Stimulated activated naive CD4-positive, alpha-beta T cell treated with Interleukin-2 at 50 U/mL for 16 hours (primary cell): Measurements from ENCODE around the gene SMIM41.

Experiments
- DNase-seq: peaks from one replicate; lab custom pipeline; 2025; lab: John Stamatoyannopoulos, UW

SMIM41 gene

DNA sequence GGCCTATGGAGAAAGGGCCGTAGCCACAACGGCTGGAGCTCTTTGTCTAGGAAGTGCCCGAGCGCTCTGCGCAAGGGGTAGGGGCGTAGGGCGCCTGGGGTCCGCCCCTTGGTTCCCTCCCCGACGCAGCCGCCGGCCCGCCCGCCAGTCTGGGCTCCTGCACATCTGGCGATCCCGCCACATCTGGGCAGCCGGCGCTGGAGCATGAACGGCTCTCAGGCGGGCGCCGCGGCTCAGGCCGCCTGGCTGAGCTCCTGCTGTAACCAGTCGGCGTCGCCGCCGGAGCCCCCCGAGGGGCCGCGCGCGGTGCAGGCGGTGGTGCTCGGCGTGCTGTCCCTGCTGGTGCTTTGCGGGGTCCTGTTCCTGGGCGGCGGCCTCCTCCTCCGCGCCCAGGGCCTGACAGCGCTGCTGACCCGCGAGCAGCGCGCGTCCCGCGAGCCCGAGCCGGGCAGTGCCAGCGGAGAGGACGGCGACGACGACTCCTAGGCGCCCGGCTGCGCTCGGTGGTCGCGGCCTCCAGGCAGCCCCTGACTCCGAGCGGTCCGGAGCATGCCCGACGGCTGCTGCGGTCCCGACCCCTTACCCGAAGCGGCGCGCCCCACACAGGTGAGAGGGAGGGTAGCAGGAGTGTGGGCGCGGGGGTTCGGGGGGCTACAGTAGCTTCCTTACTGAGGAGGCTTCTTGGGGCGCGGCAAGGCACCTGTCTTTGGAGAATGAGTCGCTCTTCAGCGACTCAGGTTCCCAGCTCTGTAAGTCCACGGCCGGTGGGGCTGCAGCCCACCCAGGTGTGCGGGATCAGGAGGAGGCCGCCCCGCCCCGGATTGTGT lies at the start of gene SMIM41:
Gene SMIM41 (plus strand): TSS at position 129 of the 827 bp plus-strand sequence. CDS start 76 bp downstream, at position 205.
- DNase-seq = no peak

- DNase-seq = no peak
Measured at GRCh38 chr12:52032446-52032803, 47.1 kb upstream of the SMIM41 start.

DNA sequence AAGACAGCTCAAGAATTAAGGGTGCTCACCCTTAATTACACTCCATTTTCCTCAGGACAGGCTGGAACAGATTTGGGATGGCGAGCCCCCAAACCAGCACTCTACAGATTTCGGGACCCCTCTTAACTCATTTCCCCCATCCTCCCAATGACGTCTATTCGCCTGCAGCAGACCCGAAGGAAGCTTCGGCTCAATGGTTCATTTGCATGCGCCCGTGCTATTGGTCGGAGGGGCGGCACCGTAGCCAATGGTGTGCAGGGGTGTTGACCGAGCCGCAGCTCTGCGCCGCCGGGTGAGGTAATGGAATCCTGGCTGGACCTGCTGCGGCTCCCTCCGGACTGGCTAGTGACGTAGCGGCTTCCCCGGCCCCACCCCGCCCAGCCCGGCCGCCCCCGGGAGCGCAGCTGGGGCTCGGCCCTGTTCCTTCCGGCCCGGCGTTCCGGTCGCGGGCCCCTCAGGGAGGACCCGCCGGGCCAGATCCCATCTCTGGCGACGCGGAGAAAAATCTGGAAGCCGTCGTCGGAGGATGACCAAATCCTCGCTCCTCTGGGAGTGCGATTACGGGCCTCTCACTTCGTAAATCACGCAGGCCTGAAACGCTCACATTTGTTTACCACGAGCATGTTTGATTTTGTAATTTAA lies 46.6 kb upstream of the SMIM41 start:
- peak; percentile 89 for DNase-seq

GRCh38 chr12:52033446-52034140 lies 45.9 kb upstream of the SMIM41 start:
- no peak for DNase-seq

DNA sequence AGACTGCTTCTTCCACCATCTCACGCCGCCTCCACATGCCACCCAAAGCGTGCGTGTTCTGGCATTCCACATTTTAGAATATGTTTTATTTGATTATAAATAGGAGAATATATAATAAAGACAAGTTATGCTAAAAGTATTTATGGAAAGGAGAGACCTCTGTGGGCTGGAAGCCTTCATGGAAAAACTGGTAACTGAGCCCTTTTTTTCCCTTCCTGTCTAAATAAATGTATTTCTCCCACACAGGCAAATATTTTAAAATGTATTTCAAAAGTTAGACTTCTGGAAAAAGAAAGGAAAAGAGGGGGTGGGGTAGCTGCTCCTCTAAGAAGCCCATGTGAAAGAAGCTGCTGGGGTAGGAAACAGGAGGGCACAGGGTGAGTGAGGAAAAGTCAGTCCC lies 44.3 kb upstream of the SMIM41 start:
- DNase-seq = no peak

GRCh38 chr12:52035926-52036325 lies 43.6 kb upstream of the SMIM41 start:
- DNase-seq = no peak

DNA sequence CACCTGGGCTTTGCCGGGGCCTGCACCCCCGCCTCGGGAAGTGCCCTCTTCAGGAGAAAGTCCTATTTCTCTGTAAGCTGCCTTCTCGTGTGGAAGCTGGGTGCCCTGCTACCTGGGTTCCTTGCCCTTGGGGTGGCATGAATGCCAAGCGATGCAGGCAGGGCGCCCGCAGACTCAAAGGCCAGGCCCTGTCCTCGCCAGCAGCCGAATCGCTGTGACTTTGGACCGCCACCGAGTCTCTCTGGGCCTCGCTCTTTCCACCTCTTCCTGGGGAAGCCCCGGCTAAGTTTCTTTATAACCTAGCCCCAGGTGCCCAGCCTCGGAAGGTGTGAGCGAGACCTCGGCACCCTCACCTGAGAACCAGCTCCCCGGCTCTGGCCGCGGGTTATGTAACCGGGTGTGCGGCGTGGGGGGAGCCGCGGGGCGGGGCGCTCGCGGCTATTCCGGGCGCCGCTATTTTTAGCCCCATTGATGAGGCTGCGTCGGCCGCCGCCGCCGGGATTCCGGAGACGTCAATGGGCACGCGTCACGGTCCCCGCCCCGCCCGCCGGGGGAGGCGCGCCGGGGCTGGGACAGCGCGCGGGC lies 42.8 kb upstream of the SMIM41 start:
- DNase-seq = peak; percentile 72

GRCh38 chr12:52037248-52037861 lies 42.1 kb upstream of the SMIM41 start:
- no peak for DNase-seq

GRCh38 chr12:52038447-52038846 lies 41.1 kb upstream of the SMIM41 start:
- no peak for DNase-seq

DNA sequence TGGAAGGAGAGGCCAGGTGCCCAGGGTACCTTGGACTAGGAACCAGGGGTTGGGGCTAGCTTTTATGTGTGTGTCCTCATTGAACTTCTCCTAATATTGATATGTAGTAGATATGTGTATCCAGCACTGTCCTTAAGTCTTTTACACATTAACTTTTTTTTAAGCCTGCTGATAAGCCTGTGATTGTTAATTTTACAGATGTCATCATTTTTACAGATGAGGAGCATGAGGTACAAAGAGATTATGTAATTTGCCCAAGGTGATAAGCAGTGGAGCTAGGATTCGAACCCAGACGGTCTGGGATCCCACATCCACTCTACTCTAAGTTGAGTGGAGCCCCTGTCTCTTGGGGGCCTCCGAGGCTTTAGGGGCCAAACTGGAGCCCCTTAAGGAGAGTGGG lies 38.5 kb upstream of the SMIM41 start:
- no peak for DNase-seq

DNA sequence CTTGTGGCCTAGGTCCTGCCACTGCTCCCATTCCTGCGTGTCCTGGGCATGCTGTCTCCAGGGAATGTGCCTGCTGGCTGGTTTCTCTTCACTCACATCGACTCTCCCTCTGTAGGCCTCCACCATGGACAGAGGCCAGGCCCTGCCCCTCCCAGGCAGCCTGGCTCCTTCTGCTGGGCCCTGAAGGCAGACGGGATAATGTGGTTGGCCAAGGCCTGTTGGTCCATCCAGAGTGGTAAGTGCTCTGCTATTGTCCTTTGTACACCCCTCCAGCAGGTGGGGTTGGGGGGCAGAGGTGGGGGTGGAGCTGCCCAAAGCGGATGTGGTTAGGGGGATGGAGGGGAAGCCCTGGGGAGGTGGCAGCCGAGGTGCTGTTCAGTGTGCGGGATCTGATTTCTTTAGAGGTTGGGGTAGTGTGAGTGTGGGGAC lies 37.8 kb upstream of the SMIM41 start:
- DNase-seq = peak; percentile 18

DNA sequence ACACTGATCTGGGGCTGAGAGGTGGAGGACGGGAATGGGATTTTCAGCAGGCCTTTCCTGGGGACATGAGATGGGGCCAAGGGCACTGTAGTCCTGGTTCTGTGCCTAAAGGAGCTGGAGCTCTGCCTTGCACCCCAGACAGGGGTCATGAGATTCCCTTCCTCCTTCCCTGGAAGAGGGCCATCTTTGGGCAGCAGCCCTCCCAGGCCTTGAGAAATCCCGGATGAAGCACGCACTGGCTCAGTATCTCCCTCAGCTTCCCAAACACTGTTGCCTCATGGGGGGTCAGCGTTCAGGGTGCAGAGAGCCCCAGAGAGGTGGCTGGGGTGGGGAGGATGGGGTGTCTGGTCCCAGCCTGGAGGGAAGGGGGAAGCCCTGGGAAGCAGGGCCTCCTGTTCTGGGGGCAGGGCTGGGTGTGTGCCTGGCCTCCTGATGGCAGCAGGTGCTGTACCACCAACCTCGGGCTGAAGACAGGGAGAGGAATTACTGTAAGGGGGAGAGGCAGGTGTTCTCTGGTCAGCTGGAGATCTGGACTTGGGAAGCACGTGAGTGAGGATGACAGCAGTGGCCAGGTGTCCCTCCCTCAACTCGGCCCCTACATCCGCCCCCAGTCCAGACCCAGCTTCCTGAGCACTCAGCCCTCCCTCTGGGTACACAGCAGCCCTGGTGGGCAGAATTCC lies 36.7 kb upstream of the SMIM41 start:
- DNase-seq = no peak

DNA sequence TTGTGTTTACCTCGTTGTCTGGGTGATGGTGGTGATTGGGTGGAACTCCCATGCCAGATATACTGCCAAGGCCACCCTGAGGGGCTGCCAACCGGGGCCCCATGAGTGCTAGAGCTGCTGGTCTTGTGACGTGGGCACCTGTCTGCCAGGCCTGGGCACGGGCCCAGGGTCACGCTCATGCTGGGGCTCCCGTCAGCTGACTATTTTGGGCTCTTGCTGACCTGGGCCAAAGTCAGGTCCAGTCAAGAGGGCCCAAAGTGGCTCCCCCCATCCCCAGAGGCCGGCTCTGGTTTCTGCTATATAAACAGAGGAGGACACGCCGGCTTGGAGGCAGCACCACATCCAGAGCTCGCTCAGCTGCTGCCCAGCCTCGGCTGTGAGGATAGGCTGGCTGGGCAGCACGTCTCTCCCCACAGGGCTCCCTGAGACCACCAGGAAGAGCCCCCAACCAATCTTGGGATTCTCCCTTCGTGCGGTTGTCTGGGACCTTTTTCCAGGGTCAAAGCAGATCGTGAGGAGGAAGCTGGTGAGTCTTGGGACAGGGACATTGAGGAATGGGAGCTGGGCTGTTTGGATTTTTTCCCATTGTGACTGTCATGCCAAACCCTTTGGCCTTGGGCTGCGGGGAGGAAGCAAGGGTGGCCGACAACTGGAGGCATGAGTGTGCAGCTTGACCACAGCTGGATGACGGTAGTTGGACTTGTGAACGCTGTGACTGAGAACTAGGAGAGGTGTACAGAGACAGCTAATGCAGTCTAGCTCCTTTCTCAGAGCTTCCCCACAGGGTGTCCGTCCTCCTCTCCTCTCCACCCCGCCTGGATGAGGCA lies 35.9 kb upstream of the SMIM41 start:
- DNase-seq = no peak

GRCh38 chr12:52044292-52044983 lies 35.1 kb upstream of the SMIM41 start:
- no peak for DNase-seq

DNA sequence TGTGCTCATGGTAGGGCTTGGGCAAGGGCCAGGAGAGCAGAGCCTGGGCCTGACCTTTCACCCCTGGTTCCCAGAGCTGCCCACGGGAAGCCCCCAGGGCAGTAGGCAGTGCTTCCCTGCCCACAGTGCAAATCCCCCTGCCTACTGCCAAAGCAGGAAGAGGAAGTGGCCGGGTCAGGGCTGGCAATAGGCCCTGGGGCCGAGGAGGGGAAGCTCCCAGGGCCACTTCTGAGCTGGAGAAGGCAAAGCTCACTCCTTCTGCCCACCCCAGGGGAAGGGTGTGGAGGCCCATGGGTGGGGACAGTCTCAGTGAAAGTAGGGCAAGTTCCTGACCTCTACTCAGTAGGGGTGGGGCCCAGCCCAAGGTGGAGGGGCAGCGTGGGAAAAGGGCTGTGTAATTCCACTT lies 33.7 kb upstream of the SMIM41 start:
- DNase-seq = no peak

DNA sequence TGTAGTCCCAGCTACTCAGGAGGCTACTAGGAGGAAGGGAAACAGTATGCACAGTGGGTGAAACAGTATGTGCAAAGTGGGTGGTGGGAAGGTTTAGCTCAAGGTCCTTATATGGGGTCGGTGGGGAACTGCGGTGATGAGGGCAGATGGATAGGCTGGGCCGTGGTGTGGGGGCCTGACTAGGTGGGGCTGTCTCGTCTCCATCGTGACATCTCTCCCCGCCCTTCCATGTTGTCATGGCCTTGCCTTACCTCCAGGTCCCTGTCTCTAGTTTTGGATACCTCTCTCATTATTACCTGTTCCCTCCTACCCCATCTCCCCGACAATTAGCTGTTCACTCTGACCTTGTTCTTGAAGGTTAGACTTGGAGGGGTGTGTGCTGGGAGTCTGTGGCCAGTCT lies 32.6 kb upstream of the SMIM41 start:
- no peak for DNase-seq

- DNase-seq = no peak
Measured at GRCh38 chr12:52049286-52049685, 30.2 kb upstream of the SMIM41 start.

- DNase-seq = no peak
Measured at GRCh38 chr12:52049688-52050087, 29.8 kb upstream of the SMIM41 start.

GRCh38 chr12:52050116-52050757 lies 29.3 kb upstream of the SMIM41 start:
- peak; percentile 31 for DNase-seq
